Astrocyte (in vitro differentiated cells and primary cell): ENCODE measurements around the gene SNX13. TPM values are rescaled to one million over a fixed set of nuclear protein-coding genes. Genes with fewer than 3 reads are reported as not detected.

Experiments
- DNase-seq: peaks from one replicate; pipeline ENCODE4 v3.0.0-alpha.2; 2010; ENCODE audit warnings: low read depth
- FAIRE-seq: peaks from 2 replicates; lab custom pipeline; 2011; peaks lifted over from hg19 to GRCh38; lab: Jason Lieb, UNC
- H2AFZ ChIP-seq: 2 replicates; pipeline ENCODE4 v1.6.0; 2012; ENCODE audit warnings: low read depth, low read length, inconsistent platforms
- H3K27ac ChIP-seq: 2 replicates; pipeline ENCODE4 v1.5.1; 2011; ENCODE audit warnings: low read depth, low read length, inconsistent platforms
- H3K27me3 ChIP-seq: 2 replicates; pipeline ENCODE4 v1.6.0; 2011; ENCODE audit warnings: low read length, inconsistent platforms; ENCODE audit not compliant: insufficient read depth
- H3K36me3 ChIP-seq: 2 replicates; pipeline ENCODE4 v1.5.1; 2011; ENCODE audit warnings: low read length, inconsistent platforms; ENCODE audit not compliant: insufficient read depth
- H3K4me1 ChIP-seq: 2 replicates; pipeline ENCODE4 v1.5.1; 2011; ENCODE audit warnings: low read length, inconsistent platforms; ENCODE audit not compliant: insufficient read depth
- H3K4me2 ChIP-seq: 2 replicates; pipeline ENCODE4 v1.6.0; 2012; ENCODE audit warnings: low read length, inconsistent platforms
- H3K4me3 ChIP-seq: 2 replicates; pipeline ENCODE4 v1.5.1; 2011; ENCODE audit warnings: low read depth, mild to moderate bottlenecking, low read length, inconsistent platforms; ENCODE audit not compliant: insufficient read depth
- H3K79me2 ChIP-seq: 2 replicates; pipeline ENCODE4 v1.6.0; 2012; ENCODE audit warnings: mild to moderate bottlenecking, low read length, inconsistent platforms; ENCODE audit not compliant: insufficient read depth
- H3K9ac ChIP-seq: 2 replicates; pipeline ENCODE4 v1.6.0; 2012; ENCODE audit warnings: mild to moderate bottlenecking, low read length, inconsistent platforms
- H3K9me3 ChIP-seq: 2 replicates; pipeline ENCODE4 v1.5.1; 2012; ENCODE audit warnings: low read depth, mild to moderate bottlenecking, low read length, inconsistent platforms; ENCODE audit not compliant: insufficient read depth
- H4K20me1 ChIP-seq: 2 replicates; pipeline ENCODE4 v1.6.0; 2012; ENCODE audit warnings: low read length, inconsistent platforms; ENCODE audit not compliant: insufficient read depth
- H3K27ac Mint-ChIP-seq: one replicate; pipeline ENCODE4 v1.8.0; 2021; ENCODE audit warnings: mild to moderate bottlenecking, mixed read lengths; ENCODE audit not compliant: unreplicated experiment
- H3K27me3 Mint-ChIP-seq: one replicate; pipeline ENCODE4 v1.8.0; 2021; ENCODE audit warnings: low read depth, mixed read lengths; ENCODE audit not compliant: unreplicated experiment
- H3K36me3 Mint-ChIP-seq: one replicate; pipeline ENCODE4 v1.8.0; 2021; ENCODE audit warnings: low read depth, mixed read lengths; ENCODE audit not compliant: unreplicated experiment
- H3K4me1 Mint-ChIP-seq: one replicate; pipeline ENCODE4 v1.8.0; 2021; ENCODE audit warnings: low read depth, mixed read lengths; ENCODE audit not compliant: unreplicated experiment
- H3K4me3 Mint-ChIP-seq: one replicate; pipeline ENCODE4 v1.8.0; 2021; ENCODE audit warnings: mild to moderate bottlenecking, moderate library complexity, mixed read lengths; ENCODE audit not compliant: unreplicated experiment
- H3K9me3 Mint-ChIP-seq: one replicate; pipeline ENCODE4 v1.8.0; 2021; ENCODE audit warnings: mild to moderate bottlenecking, mixed read lengths; ENCODE audit not compliant: unreplicated experiment
- CTCF ChIP-seq: IDR thresholded peaks from 2 replicates; pipeline ENCODE4 v1.5.1; 2011; ENCODE audit warnings: low read depth, mild to moderate bottlenecking, inconsistent platforms, low read length, moderate library complexity; ENCODE audit not compliant: insufficient read depth
- EZH2 ChIP-seq: IDR thresholded peaks from 2 replicates; pipeline ENCODE4 v1.6.1; 2012; ENCODE audit warnings: mild to moderate bottlenecking, low read length, inconsistent platforms; ENCODE audit not compliant: insufficient read depth
- total RNA-seq: library from RNA; stranded (reverse); gene quantifications from 2 replicates; pipeline ENCODE4 v1.2.1, GENCODE V29; 2021

The SNX13 gene
- total RNA-seq, 1 donor from 2014 or later: 32.9 TPM

GRCh38 chr7:17903337-17903736, 37.0 kb downstream of the SNX13 start:
- Mint-ChIP-seq H3K4me3 (no peak overlapping the region), H3K36me3 (no peaks in the 10 kb centered on the region), H3K27ac (no peak overlapping the region), H3K9me3 (no peaks in the 10 kb centered on the region), H3K4me1 (peaks cover 2% of the 10 kb centered on the region), H3K27me3 (no peaks in the 10 kb centered on the region)
- H3K27me3 ChIP-seq: no peaks in the 10 kb centered on the region
- no peak overlapping the region for H3K4me3 ChIP-seq
- no peak overlapping the region for H3K27ac ChIP-seq
- H3K36me3 ChIP-seq: no peaks in the 10 kb centered on the region
- H3K4me2 ChIP-seq: no peak overlapping the region
- H3K9ac ChIP-seq: no peak overlapping the region
- no peak for DNase-seq
- no peaks in the 10 kb centered on the region for H3K9me3 ChIP-seq
- TF ChIP-seq EZH2 (no peak), CTCF (no peak)
- peaks cover 67% of the 10 kb centered on the region for H3K79me2 ChIP-seq
- H3K4me1 ChIP-seq: no peaks in the 10 kb centered on the region
- H2AFZ ChIP-seq: no peak overlapping the region
- no peak for FAIRE-seq
- H4K20me1 ChIP-seq: peaks cover 41% of the 10 kb centered on the region

GRCh38 chr7:17902599-17902998, 37.7 kb downstream of the SNX13 start:
- peaks cover 36% of the 10 kb centered on the region for H4K20me1 ChIP-seq
- H3K27me3 Mint-ChIP-seq: no peaks in the 10 kb centered on the region
- H3K79me2 ChIP-seq: peaks cover 60% of the 10 kb centered on the region
- no peaks in the 10 kb centered on the region for H3K9me3 ChIP-seq
- no peaks in the 10 kb centered on the region for H3K27me3 ChIP-seq
- DNase-seq (no peak), FAIRE-seq (no peak)
- no peaks in the 10 kb centered on the region for H3K4me1 Mint-ChIP-seq
- H3K27ac ChIP-seq: no peak overlapping the region
- no peak for TF ChIP-seq EZH2
- no peak for TF ChIP-seq CTCF
- H3K9me3 Mint-ChIP-seq: no peaks in the 10 kb centered on the region
- H3K4me1 ChIP-seq: no peaks in the 10 kb centered on the region
- H3K36me3 ChIP-seq: no peaks in the 10 kb centered on the region
- H2AFZ ChIP-seq: no peak overlapping the region
- no peaks in the 10 kb centered on the region for H3K36me3 Mint-ChIP-seq
- H3K27ac Mint-ChIP-seq: no peak overlapping the region
- no peak overlapping the region for H3K4me3 Mint-ChIP-seq
- no peak overlapping the region for H3K4me2 ChIP-seq
- no peak overlapping the region for H3K4me3 ChIP-seq
- no peak overlapping the region for H3K9ac ChIP-seq

GRCh38 chr7:17900464-17900863, 39.8 kb downstream of the SNX13 start:
- no peaks in the 10 kb centered on the region for H3K36me3 Mint-ChIP-seq
- peaks cover 28% of the 10 kb centered on the region for H4K20me1 ChIP-seq
- H3K9me3 Mint-ChIP-seq: no peaks in the 10 kb centered on the region
- peaks cover 42% of the 10 kb centered on the region for H3K79me2 ChIP-seq
- DNase-seq (no peak), FAIRE-seq (no peak)
- H3K4me2 ChIP-seq: no peak overlapping the region
- H2AFZ ChIP-seq: no peak overlapping the region
- no peaks in the 10 kb centered on the region for H3K27me3 Mint-ChIP-seq
- no peaks in the 10 kb centered on the region for H3K27me3 ChIP-seq
- H3K4me3 ChIP-seq: no peak overlapping the region
- H3K4me1 Mint-ChIP-seq: no peaks in the 10 kb centered on the region
- H3K36me3 ChIP-seq: peaks cover 4% of the 10 kb centered on the region
- H3K27ac Mint-ChIP-seq: no peak overlapping the region
- H3K9ac ChIP-seq: no peak overlapping the region
- no peaks in the 10 kb centered on the region for H3K9me3 ChIP-seq
- no peak overlapping the region for H3K27ac ChIP-seq
- H3K4me1 ChIP-seq: no peaks in the 10 kb centered on the region
- H3K4me3 Mint-ChIP-seq: no peak overlapping the region
- TF ChIP-seq CTCF (no peak), EZH2 (no peak)
